ENCODE results near the gene SEMA5A. TPM values are rescaled to one million over a fixed set of nuclear protein-coding genes. Genes with fewer than 3 reads are reported as not detected.

SEMA5A gene
- total and polyA plus RNA-seq, 8 donors = 18.2 to 29.5 (median 20.8) TPM

- Histone ChIP-seq H3K36me3 (no peaks in the 10 kb centered on the region), H3K4me3 (no peak overlapping the region), H3K27me3 (no peaks in the 10 kb centered on the region), H3K9me3 (no peaks in the 10 kb centered on the region), H3K27ac (no peak overlapping the region), H3K4me1 (no peaks in the 10 kb centered on the region)
- DNase-seq = no peak
- ATAC-seq = no peak
- intact Hi-C loops (cut with DNase I) = no loop called here
- no peak for TF ChIP-seq CTCF (IDR thresholded peaks at IDR 0.05)
Measured at GRCh38 chr5:9415566-9415965, 130.3 kb downstream of the SEMA5A start.

GRCh38 chr5:9415091-9415490 lies 130.8 kb downstream of the SEMA5A start:
- Histone ChIP-seq H3K36me3 (no peaks in the 10 kb centered on the region), H3K27me3 (no peaks in the 10 kb centered on the region), H3K4me1 (no peaks in the 10 kb centered on the region), H3K27ac (no peak overlapping the region), H3K4me3 (no peak overlapping the region), H3K9me3 (no peaks in the 10 kb centered on the region)
- TF ChIP-seq CTCF (IDR thresholded peaks at IDR 0.05) = no peak
- ATAC-seq = no peak
- intact Hi-C loops (cut with DNase I) = no loop called here
- no peak for DNase-seq

- ATAC-seq = no peak
- TF ChIP-seq CTCF (IDR thresholded peaks at IDR 0.05) = no peak
- no peaks in the 10 kb centered on the region for H3K36me3 ChIP-seq
- no peaks in the 10 kb centered on the region for H3K9me3 ChIP-seq
- H3K27ac ChIP-seq = no peak overlapping the region
- intact Hi-C loops (cut with DNase I) = no loop called here
- peak in 1 of 4 donors; percentile 21 for DNase-seq
- no peaks in the 10 kb centered on the region for H3K4me1 ChIP-seq
- no peak overlapping the region for H3K4me3 ChIP-seq
- H3K27me3 ChIP-seq = no peaks in the 10 kb centered on the region
Measured at GRCh38 chr5:9411142-9411541, 134.7 kb downstream of the SEMA5A start.

GRCh38 chr5:9409413-9409960 lies 136.4 kb downstream of the SEMA5A start:
- H3K4me3 ChIP-seq = no peak overlapping the region
- ATAC-seq = no peak
- no peak for DNase-seq
- no peaks in the 10 kb centered on the region for H3K9me3 ChIP-seq
- H3K27me3 ChIP-seq = no peaks in the 10 kb centered on the region
- no peak for TF ChIP-seq CTCF (IDR thresholded peaks at IDR 0.05)
- H3K27ac ChIP-seq = no peak overlapping the region
- H3K4me1 ChIP-seq = no peaks in the 10 kb centered on the region
- intact Hi-C loops (cut with DNase I) = no loop called here
- no peaks in the 10 kb centered on the region for H3K36me3 ChIP-seq

GRCh38 chr5:9408964-9409363 lies 136.9 kb downstream of the SEMA5A start:
- Histone ChIP-seq H3K36me3 (no peaks in the 10 kb centered on the region), H3K27me3 (no peaks in the 10 kb centered on the region), H3K9me3 (no peaks in the 10 kb centered on the region), H3K4me1 (no peaks in the 10 kb centered on the region), H3K27ac (no peak overlapping the region), H3K4me3 (no peak overlapping the region)
- intact Hi-C loops (cut with DNase I) = no loop called here
- no peak for TF ChIP-seq CTCF (IDR thresholded peaks at IDR 0.05)
- ATAC-seq = no peak
- no peak for DNase-seq
